ENCODE data around the gene SPRTN. TPM values are rescaled to one million over a fixed set of nuclear protein-coding genes. Genes with fewer than 3 reads are reported as not detected.
A peak's percentile ranks its signal among the peaks of the same experiment; 100 is the strongest.
"Not testable (repeated sequence)": the region's sequence is repeated elsewhere in the genome, so short reads cannot be mapped to it uniquely, and the experiment has no call there.

SPRTN gene
- total and polyA plus RNA-seq, 2 experiments from 2014 or later, result 10.7 to 15.2 TPM

- DNase-seq (ENCODE audit: low read depth in 1 of 2, low spot score in 1 of 2), result no peak
- H3K36me3 ChIP-seq, result peaks cover 30% of the 10 kb centered on the region
Observed at GRCh38 chr1:231347961-231348360, 9.9 kb downstream of the SPRTN start.

DNA sequence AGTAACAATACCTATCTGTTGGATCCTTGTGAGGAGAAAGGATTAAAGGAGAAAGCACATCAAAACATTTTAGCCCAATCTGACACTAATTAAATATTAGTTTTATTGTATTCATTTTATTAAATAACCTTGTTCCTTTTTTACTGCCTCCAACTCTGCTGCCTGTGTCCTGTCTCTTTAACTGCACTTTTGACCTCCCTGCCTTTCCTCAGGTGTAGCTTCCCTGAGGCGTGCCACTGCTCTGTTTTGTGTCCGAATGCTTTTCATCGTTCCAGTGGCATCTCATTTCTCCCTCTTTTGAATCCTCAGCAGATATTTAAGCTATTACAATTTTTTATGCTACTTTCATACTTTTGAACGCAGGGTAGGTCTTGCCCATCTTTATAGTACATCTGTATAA lies 10.3 kb downstream of the SPRTN start:
- Histone ChIP-seq H3K27ac (no peak overlapping the region), H3K9me3 (ENCODE audit: low read depth) (no peaks in the 10 kb centered on the region), H3K27me3 (no peaks in the 10 kb centered on the region), H3K36me3 (peaks cover 30% of the 10 kb centered on the region), H3K4me1 (ENCODE audit: low read depth) (no peaks in the 10 kb centered on the region), H3K4me3 (no peak overlapping the region)
- no peak for DNase-seq (ENCODE audit: low read depth in 1 of 2, low spot score in 1 of 2)
- TF ChIP-seq CTCF (IDR thresholded peaks at IDR 0.05; ENCODE audit: low read depth, low read length), result no peak

More at GRCh38 chr1:231347961-231348360, 9.9 kb downstream of the SPRTN start:
- H3K4me3 ChIP-seq, result no peak overlapping the region
- no peak overlapping the region for H3K27ac ChIP-seq
- no peaks in the 10 kb centered on the region for H3K4me1 ChIP-seq (ENCODE audit: low read depth)
- H3K27me3 ChIP-seq, result no peaks in the 10 kb centered on the region
- no peaks in the 10 kb centered on the region for H3K9me3 ChIP-seq (ENCODE audit: low read depth)
- TF ChIP-seq CTCF (IDR thresholded peaks at IDR 0.05; ENCODE audit: low read depth, low read length), result no peak

- not testable (repeated sequence) for H3K9me3 ChIP-seq (ENCODE audit: low read depth); H3K27me3 ChIP-seq; H3K27ac ChIP-seq; H3K4me3 ChIP-seq; DNase-seq (ENCODE audit: low read depth in 1 of 2, low spot score in 1 of 2); H3K4me1 ChIP-seq (ENCODE audit: low read depth)
- peaks cover 30% of the 10 kb centered on the region for H3K36me3 ChIP-seq
Observed at GRCh38 chr1:231348856-231349255, 10.8 kb downstream of the SPRTN start.

GRCh38 chr1:231351816-231352215 lies 13.7 kb downstream of the SPRTN start:
- no peak overlapping the region for H3K27ac ChIP-seq
- H3K27me3 ChIP-seq, result no peaks in the 10 kb centered on the region
- TF ChIP-seq CTCF (IDR thresholded peaks at IDR 0.05; ENCODE audit: low read depth, low read length), result no peak
- peaks cover 21% of the 10 kb centered on the region for H3K36me3 ChIP-seq
- no peak for DNase-seq (ENCODE audit: low read depth in 1 of 2, low spot score in 1 of 2)
- no peaks in the 10 kb centered on the region for H3K4me1 ChIP-seq (ENCODE audit: low read depth)
- H3K4me3 ChIP-seq, result no peak overlapping the region
- H3K9me3 ChIP-seq (ENCODE audit: low read depth), result no peaks in the 10 kb centered on the region

DNA sequence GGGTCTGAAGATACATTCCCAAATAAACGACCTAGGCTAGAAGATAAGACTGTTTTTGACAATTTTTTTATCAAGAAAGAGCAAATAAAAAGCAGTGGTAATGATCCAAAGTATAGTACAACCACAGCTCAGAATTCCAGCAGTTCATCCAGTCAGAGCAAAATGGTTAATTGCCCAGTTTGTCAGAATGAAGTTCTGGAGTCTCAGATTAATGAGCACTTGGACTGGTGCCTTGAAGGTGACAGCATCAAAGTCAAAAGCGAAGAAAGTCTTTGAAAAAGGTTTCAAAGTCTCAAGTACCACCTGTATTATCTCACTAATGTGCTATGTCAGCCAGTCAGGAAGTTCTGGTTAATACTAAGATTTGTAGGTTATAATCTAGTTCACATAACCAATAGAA lies 15.0 kb downstream of the SPRTN start:
- DNase-seq (ENCODE audit: low read depth in 1 of 2, low spot score in 1 of 2), result no peak
- Histone ChIP-seq H3K4me3 (no peak overlapping the region), H3K27me3 (no peaks in the 10 kb centered on the region), H3K27ac (no peak overlapping the region), H3K4me1 (ENCODE audit: low read depth) (no peaks in the 10 kb centered on the region), H3K36me3 (peaks cover 17% of the 10 kb centered on the region), H3K9me3 (ENCODE audit: low read depth) (no peaks in the 10 kb centered on the region)
- TF ChIP-seq CTCF (IDR thresholded peaks at IDR 0.05; ENCODE audit: low read depth, low read length), result no peak

GRCh38 chr1:231354330-231355020 lies 16.4 kb downstream of the SPRTN start:
- H3K27ac ChIP-seq, result no peak overlapping the region
- H3K4me3 ChIP-seq, result no peak overlapping the region
- no peaks in the 10 kb centered on the region for H3K27me3 ChIP-seq
- peak in 1 of 2 donors; percentile 70 for DNase-seq (ENCODE audit: low read depth in 1 of 2, low spot score in 1 of 2)
- peaks cover 16% of the 10 kb centered on the region for H3K36me3 ChIP-seq
- H3K9me3 ChIP-seq (ENCODE audit: low read depth), result no peaks in the 10 kb centered on the region
- H3K4me1 ChIP-seq (ENCODE audit: low read depth), result no peaks in the 10 kb centered on the region
- no peak for TF ChIP-seq CTCF (IDR thresholded peaks at IDR 0.05; ENCODE audit: low read depth, low read length)
